GM13976 (cell line): ENCODE data around the gene GALP.
"Not testable (repeated sequence)": the region's sequence is repeated elsewhere in the genome, so short reads cannot be mapped to it uniquely, and the experiment has no call there.

ENCODE experiments used
- DNase-seq: peaks from one replicate; pipeline ENCODE4 v3.0.0; 2012; ENCODE audit warnings: low spot score
- CTCF ChIP-seq: IDR thresholded peaks from 2 replicates; pipeline ENCODE4 v1.5.1; 2012; ENCODE audit warnings: borderline replicate concordance, mild to moderate bottlenecking; ENCODE audit not compliant: insufficient read depth; ENCODE audit errors: extremely low read depth, missing control alignments, control extremely low read depth
- in situ Hi-C: fragments of 300-500 bp; cut with MboI; formaldehyde crosslinking; loops from one replicate; pipeline ENCODE4 v1.12.0; 2022; ENCODE audit warnings: low sequenced_read_pairs, mixed read lengths, inconsistent platforms; ENCODE audit not compliant: unreplicated experiment

The GALP gene

GRCh38 chr19:56177564-56178243, 1.9 kb downstream of the GALP start:
- TF ChIP-seq CTCF = no peak
- in situ Hi-C loops = loop anchor here (10.0 kb wide), 1 partner anchor 103 kb away; no protein-coding TSS in a partner anchor
- DNase-seq = no peak

GRCh38 chr19:56189785-56190184, 14.0 kb downstream of the GALP start:
- no peak for DNase-seq
- in situ Hi-C loops = no loop called here
- no peak for TF ChIP-seq CTCF

- in situ Hi-C loops = no loop called here
- no peak for TF ChIP-seq CTCF
- no peak for DNase-seq
Measured at GRCh38 chr19:56191115-56191514, 15.3 kb downstream of the GALP start.

GRCh38 chr19:56191711-56192110, 15.9 kb downstream of the GALP start:
- no peak for DNase-seq
- in situ Hi-C loops = no loop called here
- TF ChIP-seq CTCF = no peak

- DNase-seq = no peak
- no peak for TF ChIP-seq CTCF
- in situ Hi-C loops = no loop called here
Measured at GRCh38 chr19:56193981-56194640, 18.3 kb downstream of the GALP start.

- DNase-seq, in situ Hi-C loops: not testable (repeated sequence)
Measured at GRCh38 chr19:56197646-56198045, 21.8 kb downstream of the GALP start, which contains the start of gene ZSCAN5B. Gene ZSCAN5B (minus strand): TSS chr19:56197783. CDS start chr19:56193052, 4,731 bp downstream.

- no peak for DNase-seq
- in situ Hi-C loops = no loop called here
- TF ChIP-seq CTCF = no peak
Measured at GRCh38 chr19:56199687-56200086, 23.9 kb downstream of the GALP start.
